OCI-LY3 (cell line): ENCODE measurements around the gene ZSCAN10.

Source experiments
- CTCF ChIP-seq: fragments of 200-600, 300-600 bp; sonication (generic); IDR thresholded peaks from 2 replicates; pipeline ENCODE4 v1.5.1; 2014; ENCODE audit warnings: antibody characterized with exemption, low read length, low read depth
- EZH2phosphoT487 ChIP-seq: fragments of 200-600 bp; shearing (Covaris generic); IDR thresholded peaks from 2 replicates; pipeline ENCODE4 v1.6.1; 2018; ENCODE audit warnings: antibody characterized with exemption, mixed run types, low read depth

DNA sequence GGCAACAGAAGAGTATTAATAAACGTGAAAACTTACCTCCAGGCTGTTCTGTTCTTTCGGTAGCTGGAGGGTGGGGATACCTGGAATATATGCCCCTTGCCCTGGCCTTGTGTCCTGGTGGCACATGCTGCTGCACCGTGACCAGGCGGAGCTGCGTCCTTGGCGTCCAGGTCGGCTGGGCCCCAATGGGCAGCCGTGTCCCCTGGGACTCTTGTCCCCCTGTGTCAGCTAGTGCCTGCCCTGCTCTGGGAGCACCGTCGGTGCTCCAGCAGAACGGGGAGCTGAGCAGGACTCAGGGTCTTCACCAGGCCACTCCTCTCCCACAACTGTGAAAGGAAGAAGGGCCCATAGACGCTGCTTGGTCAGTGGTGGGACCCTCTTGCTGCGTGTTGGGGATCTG is 43.7 kb upstream of the ZSCAN10 start:
- TF ChIP-seq CTCF = no peak
- no peak for TF ChIP-seq EZH2phosphoT487
